ENCODE data around the gene CPPED1.

Gene CPPED1

GRCh38 chr16:12803203-12804093 is at the start of gene CPPED1:
TSS of gene CPPED1 (minus strand) at chr16:12803887. CDS start at chr16:12803776, 111 bp downstream.
- peak within 1 kb of the TSS; percentile 90 for H3K27ac Mint-ChIP-seq (ENCODE audit: low read depth)
- peak; percentile 90 for ATAC-seq (replicated peaks; ENCODE audit: extremely low read depth, poor library complexity, severe bottlenecking)

GRCh38 chr16:12850186-12850585 is 46.5 kb upstream of the CPPED1 start:
- no peak for ATAC-seq (replicated peaks; ENCODE audit: extremely low read depth, poor library complexity, severe bottlenecking)
- no peak overlapping the region for H3K27ac Mint-ChIP-seq (ENCODE audit: low read depth)
- H3K36me3 Mint-ChIP-seq (ENCODE audit: insufficient read depth) = no peaks in the 10 kb centered on the region
- H3K4me3 Mint-ChIP-seq = no peak overlapping the region
- no peaks in the 10 kb centered on the region for H3K9me3 Mint-ChIP-seq
- no peaks in the 10 kb centered on the region for H3K4me1 Mint-ChIP-seq
- peaks cover 25% of the 10 kb centered on the region for H3K27me3 Mint-ChIP-seq
- no peak for DNase-seq (ENCODE audit: low spot score in 2 of 2)

More at GRCh38 chr16:12803203-12804093, at the start of gene CPPED1:
- Mint-ChIP-seq H3K4me1 (peaks cover 22% of the 10 kb centered on the region), H3K27me3 (peaks cover 7% of the 10 kb centered on the region), H3K36me3 (ENCODE audit: insufficient read depth) (peaks cover 8% of the 10 kb centered on the region), H3K9me3 (no peaks in the 10 kb centered on the region), H3K4me3 (peak within 1 kb of the TSS; percentile 89)
- DNase-seq (ENCODE audit: low spot score in 2 of 2) = peak; percentile 91 to 94

GRCh38 chr16:12846592-12846991 is 42.9 kb upstream of the CPPED1 start:
- ATAC-seq (replicated peaks; ENCODE audit: extremely low read depth, poor library complexity, severe bottlenecking) = no peak
- H3K27me3 Mint-ChIP-seq = peaks cover 27% of the 10 kb centered on the region
- DNase-seq (ENCODE audit: low spot score in 2 of 2) = no peak
- no peak overlapping the region for H3K27ac Mint-ChIP-seq (ENCODE audit: low read depth)
- no peaks in the 10 kb centered on the region for H3K36me3 Mint-ChIP-seq (ENCODE audit: insufficient read depth)
- H3K4me1 Mint-ChIP-seq = no peaks in the 10 kb centered on the region
- H3K4me3 Mint-ChIP-seq = no peak overlapping the region
- H3K9me3 Mint-ChIP-seq = no peaks in the 10 kb centered on the region

GRCh38 chr16:12845282-12845681 is 41.6 kb upstream of the CPPED1 start:
- Mint-ChIP-seq H3K27ac (ENCODE audit: low read depth) (no peak overlapping the region), H3K36me3 (ENCODE audit: insufficient read depth) (no peaks in the 10 kb centered on the region), H3K4me1 (no peaks in the 10 kb centered on the region), H3K4me3 (no peak overlapping the region), H3K9me3 (peaks cover 4% of the 10 kb centered on the region), H3K27me3 (peaks cover 31% of the 10 kb centered on the region)
- DNase-seq (ENCODE audit: low spot score in 2 of 2) (no peak), ATAC-seq (replicated peaks; ENCODE audit: extremely low read depth, poor library complexity, severe bottlenecking) (no peak)

- Mint-ChIP-seq H3K4me3 (no peak overlapping the region), H3K27ac (ENCODE audit: low read depth) (no peak overlapping the region), H3K27me3 (peaks cover 60% of the 10 kb centered on the region), H3K9me3 (peaks cover 4% of the 10 kb centered on the region), H3K4me1 (no peaks in the 10 kb centered on the region), H3K36me3 (ENCODE audit: insufficient read depth) (no peaks in the 10 kb centered on the region)
- no peak for DNase-seq (ENCODE audit: low spot score in 2 of 2)
- ATAC-seq (replicated peaks; ENCODE audit: extremely low read depth, poor library complexity, severe bottlenecking) = no peak
These were observed 34.1 kb upstream of the CPPED1 start for GRCh38 chr16:12837756-12838155.

- ATAC-seq (replicated peaks; ENCODE audit: extremely low read depth, poor library complexity, severe bottlenecking) (no peak), DNase-seq (ENCODE audit: low spot score in 2 of 2) (no peak)
- H3K4me3 Mint-ChIP-seq = no peak overlapping the region
- H3K9me3 Mint-ChIP-seq = peaks cover 4% of the 10 kb centered on the region
- no peaks in the 10 kb centered on the region for H3K36me3 Mint-ChIP-seq (ENCODE audit: insufficient read depth)
- H3K4me1 Mint-ChIP-seq = no peaks in the 10 kb centered on the region
- H3K27me3 Mint-ChIP-seq = peaks cover 60% of the 10 kb centered on the region
- H3K27ac Mint-ChIP-seq (ENCODE audit: low read depth) = no peak overlapping the region
These were observed 33.6 kb upstream of the CPPED1 start for GRCh38 chr16:12837291-12837690.

- ATAC-seq (replicated peaks; ENCODE audit: extremely low read depth, poor library complexity, severe bottlenecking) (no peak), DNase-seq (ENCODE audit: low spot score in 2 of 2) (no peak)
- no peak overlapping the region for H3K4me3 Mint-ChIP-seq
- no peaks in the 10 kb centered on the region for H3K4me1 Mint-ChIP-seq
- no peak overlapping the region for H3K27ac Mint-ChIP-seq (ENCODE audit: low read depth)
- H3K36me3 Mint-ChIP-seq (ENCODE audit: insufficient read depth) = no peaks in the 10 kb centered on the region
- H3K9me3 Mint-ChIP-seq = no peaks in the 10 kb centered on the region
- peaks cover 48% of the 10 kb centered on the region for H3K27me3 Mint-ChIP-seq
These were observed 30.2 kb upstream of the CPPED1 start for GRCh38 chr16:12833926-12834325.

GRCh38 chr16:12829096-12829888 is 25.6 kb upstream of the CPPED1 start:
- H3K36me3 Mint-ChIP-seq (ENCODE audit: insufficient read depth) = no peaks in the 10 kb centered on the region
- H3K27ac Mint-ChIP-seq (ENCODE audit: low read depth) = no peak overlapping the region
- DNase-seq (ENCODE audit: low spot score in 2 of 2) = no peak
- H3K9me3 Mint-ChIP-seq = no peaks in the 10 kb centered on the region
- peaks cover 22% of the 10 kb centered on the region for H3K27me3 Mint-ChIP-seq
- ATAC-seq (replicated peaks; ENCODE audit: extremely low read depth, poor library complexity, severe bottlenecking) = no peak
- H3K4me1 Mint-ChIP-seq = no peaks in the 10 kb centered on the region
- no peak overlapping the region for H3K4me3 Mint-ChIP-seq

GRCh38 chr16:12828206-12828605 is 24.5 kb upstream of the CPPED1 start:
- Mint-ChIP-seq H3K4me1 (no peaks in the 10 kb centered on the region), H3K4me3 (no peak overlapping the region), H3K27me3 (peaks cover 17% of the 10 kb centered on the region), H3K27ac (ENCODE audit: low read depth) (no peak overlapping the region), H3K9me3 (no peaks in the 10 kb centered on the region), H3K36me3 (ENCODE audit: insufficient read depth) (no peaks in the 10 kb centered on the region)
- ATAC-seq (replicated peaks; ENCODE audit: extremely low read depth, poor library complexity, severe bottlenecking) = no peak
- no peak for DNase-seq (ENCODE audit: low spot score in 2 of 2)

- Mint-ChIP-seq H3K27me3 (peaks cover 16% of the 10 kb centered on the region), H3K4me3 (no peak overlapping the region), H3K36me3 (ENCODE audit: insufficient read depth) (no peaks in the 10 kb centered on the region), H3K4me1 (no peaks in the 10 kb centered on the region), H3K27ac (ENCODE audit: low read depth) (no peak overlapping the region), H3K9me3 (no peaks in the 10 kb centered on the region)
- ATAC-seq (replicated peaks; ENCODE audit: extremely low read depth, poor library complexity, severe bottlenecking) = no peak
- no peak for DNase-seq (ENCODE audit: low spot score in 2 of 2)
These were observed 22.9 kb upstream of the CPPED1 start for GRCh38 chr16:12826559-12826958.

GRCh38 chr16:12819126-12820117 is 15.7 kb upstream of the CPPED1 start:
- Mint-ChIP-seq H3K27ac (ENCODE audit: low read depth) (no peak overlapping the region), H3K4me1 (peaks cover 6% of the 10 kb centered on the region), H3K36me3 (ENCODE audit: insufficient read depth) (no peaks in the 10 kb centered on the region), H3K9me3 (no peaks in the 10 kb centered on the region), H3K27me3 (peaks cover 13% of the 10 kb centered on the region), H3K4me3 (no peak overlapping the region)
- DNase-seq (ENCODE audit: low spot score in 2 of 2) = peak; percentile 54 to 65
- ATAC-seq (replicated peaks; ENCODE audit: extremely low read depth, poor library complexity, severe bottlenecking) = peak; percentile 52

- Mint-ChIP-seq H3K27ac (ENCODE audit: low read depth) (no peak overlapping the region), H3K27me3 (peaks cover 13% of the 10 kb centered on the region), H3K4me3 (no peak overlapping the region), H3K4me1 (peaks cover 6% of the 10 kb centered on the region), H3K36me3 (ENCODE audit: insufficient read depth) (no peaks in the 10 kb centered on the region), H3K9me3 (no peaks in the 10 kb centered on the region)
- ATAC-seq (replicated peaks; ENCODE audit: extremely low read depth, poor library complexity, severe bottlenecking) (no peak), DNase-seq (ENCODE audit: low spot score in 2 of 2) (no peak)
These were observed 14.6 kb upstream of the CPPED1 start for GRCh38 chr16:12818326-12818725.
